HG03095 (cell line): ENCODE data around the gene MRPL48.
A peak's percentile ranks its signal among the peaks of the same experiment; 100 is the strongest.
"Not testable (repeated sequence)": the region's sequence is repeated elsewhere in the genome, so short reads cannot be mapped to it uniquely, and the experiment has no call there.

Experiments used
- ATAC-seq: cut with Tn5 transposase; IDR thresholded peaks from one replicate; pipeline ENCODE4 v1.9.1; 2021; ENCODE audit warnings: moderate library complexity; ENCODE audit not compliant: unreplicated experiment

Gene MRPL48

GRCh38 chr11:73787643-73788558 is at the start of gene MRPL48:
Gene MRPL48 (plus strand): TSS chr11:73787874. CDS start chr11:73787972, 98 bp downstream.
- no peak for ATAC-seq

GRCh38 chr11:73743045-73743444 is 44.6 kb upstream of the MRPL48 start:
- no peak for ATAC-seq

GRCh38 chr11:73746701-73747100 is 41.0 kb upstream of the MRPL48 start:
- ATAC-seq: no peak

- no peak for ATAC-seq
Observed at GRCh38 chr11:73747762-73748161, 39.9 kb upstream of the MRPL48 start.

- ATAC-seq: no peak
Observed at GRCh38 chr11:73748300-73748699, 39.4 kb upstream of the MRPL48 start.

GRCh38 chr11:73749118-73749517 is 38.6 kb upstream of the MRPL48 start:
- no peak for ATAC-seq

GRCh38 chr11:73750228-73750627 is 37.4 kb upstream of the MRPL48 start:
- no peak for ATAC-seq

- ATAC-seq: not testable (repeated sequence)
Observed at GRCh38 chr11:73750862-73751261, 36.8 kb upstream of the MRPL48 start.

- ATAC-seq: no peak
Observed at GRCh38 chr11:73752216-73752867, 35.3 kb upstream of the MRPL48 start.

- no peak for ATAC-seq
Observed at GRCh38 chr11:73752903-73753302, 34.8 kb upstream of the MRPL48 start.

GRCh38 chr11:73753938-73754337 is 33.7 kb upstream of the MRPL48 start:
- no peak for ATAC-seq

- no peak for ATAC-seq
Observed at GRCh38 chr11:73755670-73756069, 32.0 kb upstream of the MRPL48 start.

- ATAC-seq: no peak
Observed at GRCh38 chr11:73757598-73757997, 30.1 kb upstream of the MRPL48 start.

- ATAC-seq: no peak
Observed at GRCh38 chr11:73758451-73758850, 29.2 kb upstream of the MRPL48 start.

GRCh38 chr11:73759610-73760134 is 28.0 kb upstream of the MRPL48 start:
- ATAC-seq: no peak

GRCh38 chr11:73760135-73760678 is 27.5 kb upstream of the MRPL48 start:
- peak; percentile 5 for ATAC-seq

- peak; percentile 84 for ATAC-seq
Observed at GRCh38 chr11:73760679-73761402, 26.8 kb upstream of the MRPL48 start, which contains the start of gene RAB6A. Gene RAB6A (minus strand): TSS chr11:73761074. CDS start chr11:73760635, 439 bp downstream.

- peak; percentile 1 for ATAC-seq
Observed at GRCh38 chr11:73761403-73761945, 26.2 kb upstream of the MRPL48 start.

- no peak for ATAC-seq
Observed at GRCh38 chr11:73762732-73763131, 24.9 kb upstream of the MRPL48 start.

GRCh38 chr11:73766763-73767162 is 20.9 kb upstream of the MRPL48 start:
- no peak for ATAC-seq
